ENCODE measurements around the gene ZBTB21.

ZBTB21 gene

DNA sequence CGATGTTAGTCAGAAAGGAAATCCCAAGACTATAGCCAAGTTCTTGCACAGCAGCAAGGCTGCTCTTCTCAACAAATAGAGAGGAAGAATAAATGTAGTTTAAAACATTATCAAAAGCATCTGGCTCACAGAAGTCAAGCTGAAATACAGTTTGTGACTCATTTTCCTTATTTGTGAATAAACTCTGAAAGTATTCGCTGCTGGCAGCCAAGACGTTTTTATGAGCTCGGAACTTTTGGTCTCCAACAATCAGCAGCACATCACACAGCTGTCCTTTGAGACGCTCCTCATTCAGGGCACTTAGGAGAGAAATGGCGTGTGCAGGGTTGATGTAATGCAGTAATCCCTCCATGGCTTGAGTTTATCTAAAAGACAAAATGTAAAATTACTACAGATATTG, 16.4 kb downstream of the ZBTB21 start:
- Histone ChIP-seq H3K4me1 (ENCODE audit: control insufficient read depth, low read length) (no peaks in the 10 kb centered on the region), H3K27ac (ENCODE audit: low read depth, low read length) (no peak overlapping the region), H3K9me3 (ENCODE audit: control insufficient read depth, insufficient read depth, low read length) (peaks cover 10% of the 10 kb centered on the region), H3K27me3 (ENCODE audit: control insufficient read depth, low read length) (no peaks in the 10 kb centered on the region), H3K79me2 (ENCODE audit: control insufficient read depth, low read length) (peaks cover 3% of the 10 kb centered on the region), H3K9me2 (replicated peaks; ENCODE audit: control insufficient read depth, low read length) (no peaks in the 10 kb centered on the region), H3K4me2 (ENCODE audit: low read length) (no peak overlapping the region), H4K20me1 (ENCODE audit: control insufficient read depth, insufficient read depth, low read depth, low read length) (no peaks in the 10 kb centered on the region), H3F3A (ENCODE audit: control insufficient read depth, insufficient read depth) (no peaks in the 10 kb centered on the region; the same call in 1 of the 2 replicates), H3K36me3 (ENCODE audit: control insufficient read depth, low read length) (peaks cover 84% of the 10 kb centered on the region), H3K4me3 (ENCODE audit: low read length) (no peak overlapping the region)
- TF ChIP-seq CTCF (IDR thresholded peaks at IDR 0.05; ENCODE audit: low read depth, low read length, poor library complexity, severe bottlenecking) (no peak), EZH2phosphoT487 (IDR thresholded peaks at IDR 0.05; ENCODE audit: borderline replicate concordance, low read length) (no peak)

- H4K20me1 ChIP-seq (ENCODE audit: control insufficient read depth, insufficient read depth, low read depth, low read length): no peaks in the 10 kb centered on the region
- no peaks in the 10 kb centered on the region; the same call in 1 of the 2 replicates for H3K79me2 ChIP-seq (ENCODE audit: control insufficient read depth, low read length)
- no peaks in the 10 kb centered on the region for H3K4me1 ChIP-seq (ENCODE audit: control insufficient read depth, low read length)
- H3K27me3 ChIP-seq (ENCODE audit: control insufficient read depth, low read length): no peaks in the 10 kb centered on the region
- no peak overlapping the region for H3K4me3 ChIP-seq (ENCODE audit: low read length)
- H3K4me2 ChIP-seq (ENCODE audit: low read length): no peak overlapping the region
- H3K27ac ChIP-seq (ENCODE audit: low read depth, low read length): no peak overlapping the region
- H3K36me3 ChIP-seq (ENCODE audit: control insufficient read depth, low read length): peaks cover 77% of the 10 kb centered on the region
- no peaks in the 10 kb centered on the region for H3K9me2 ChIP-seq (replicated peaks; ENCODE audit: control insufficient read depth, low read length)
- TF ChIP-seq CTCF (IDR thresholded peaks at IDR 0.05; ENCODE audit: low read depth, low read length, poor library complexity, severe bottlenecking) (no peak), EZH2phosphoT487 (IDR thresholded peaks at IDR 0.05; ENCODE audit: borderline replicate concordance, low read length) (no peak)
- H3K9me3 ChIP-seq (ENCODE audit: control insufficient read depth, insufficient read depth, low read length): peaks cover 10% of the 10 kb centered on the region
- no peaks in the 10 kb centered on the region; the same call in 1 of the 2 replicates for H3F3A ChIP-seq (ENCODE audit: control insufficient read depth, insufficient read depth)
Observed at GRCh38 chr21:41992576-41992975, 17.6 kb downstream of the ZBTB21 start.

- no peaks in the 10 kb centered on the region for H3K27me3 ChIP-seq (ENCODE audit: control insufficient read depth, low read length)
- H3K4me3 ChIP-seq (ENCODE audit: low read length): no peak overlapping the region
- no peak for TF ChIP-seq CTCF (IDR thresholded peaks at IDR 0.05; ENCODE audit: low read depth, low read length, poor library complexity, severe bottlenecking)
- no peak for TF ChIP-seq EZH2phosphoT487 (IDR thresholded peaks at IDR 0.05; ENCODE audit: borderline replicate concordance, low read length)
- H3K36me3 ChIP-seq (ENCODE audit: control insufficient read depth, low read length): peaks cover 69% of the 10 kb centered on the region
- H3K27ac ChIP-seq (ENCODE audit: low read depth, low read length): no peak overlapping the region
- H3K9me2 ChIP-seq (replicated peaks; ENCODE audit: control insufficient read depth, low read length): no peaks in the 10 kb centered on the region
- H3F3A ChIP-seq (ENCODE audit: control insufficient read depth, insufficient read depth): no peaks in the 10 kb centered on the region; the same call in 1 of the 2 replicates
- H3K9me3 ChIP-seq (ENCODE audit: control insufficient read depth, insufficient read depth, low read length): peaks cover 10% of the 10 kb centered on the region
- H4K20me1 ChIP-seq (ENCODE audit: control insufficient read depth, insufficient read depth, low read depth, low read length): no peaks in the 10 kb centered on the region
- H3K4me2 ChIP-seq (ENCODE audit: low read length): no peak overlapping the region
- H3K79me2 ChIP-seq (ENCODE audit: control insufficient read depth, low read length): no peaks in the 10 kb centered on the region; the same call in 1 of the 2 replicates
- H3K4me1 ChIP-seq (ENCODE audit: control insufficient read depth, low read length): no peaks in the 10 kb centered on the region
Observed at GRCh38 chr21:41991659-41992058, 18.5 kb downstream of the ZBTB21 start.

All from DOHH2 (cell line).